Measurements from ENCODE around the gene LRRC31. TPM values are rescaled to one million over a fixed set of nuclear protein-coding genes. Genes with fewer than 3 reads are reported as not detected.

LRRC31 gene
- total and polyA plus RNA-seq, 9 donors = 0.21 TPM; not detected in 8

- 17% methylated on average over 2 of the region's 3 CpGs for WGBS (ENCODE audit: insufficient coverage)
Measured at GRCh38 chr3:169842960-169843359, 26.8 kb downstream of the LRRC31 start.

DNA sequence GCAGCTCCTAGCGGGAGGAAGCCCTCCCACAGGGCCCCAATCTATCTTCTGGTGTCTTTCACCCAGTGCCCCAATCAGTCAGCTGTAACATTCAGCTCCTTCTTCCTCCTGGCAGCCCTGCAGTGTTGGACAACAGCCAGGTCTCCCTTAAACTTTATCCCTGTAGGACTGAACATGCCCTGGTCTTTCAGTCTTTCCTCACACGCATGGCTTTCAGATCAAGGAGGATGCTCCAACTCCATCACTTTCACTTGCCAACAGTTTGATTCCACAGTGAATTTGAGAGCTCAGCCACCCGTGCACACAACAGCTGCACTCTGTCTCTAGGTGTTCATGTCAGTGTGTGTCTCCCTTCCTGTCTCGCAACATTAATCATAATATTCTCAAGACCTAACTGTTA is 28.6 kb downstream of the LRRC31 start:
- no peaks in the 10 kb centered on the region for H3K4me1 ChIP-seq (ENCODE audit: control insufficient read depth, insufficient read depth, low read length)
- no peaks in the 10 kb centered on the region for H3K36me3 ChIP-seq (ENCODE audit: control insufficient read depth, insufficient read depth, low read length)
- 33% methylated on average over 2 of the region's 4 CpGs for WGBS (ENCODE audit: insufficient coverage)
- H3K4me3 ChIP-seq (ENCODE audit: low read length) = no peak overlapping the region
- H3K9me3 ChIP-seq (replicated peaks; ENCODE audit: control insufficient read depth, low read depth, low read length) = no peaks in the 10 kb centered on the region
- DNase-seq = no peak
- no peak overlapping the region for H3K27ac ChIP-seq (ENCODE audit: low read length)
- H3K27me3 ChIP-seq (ENCODE audit: control insufficient read depth, insufficient read depth, low read length) = no peaks in the 10 kb centered on the region

More at GRCh38 chr3:169842960-169843359, 26.8 kb downstream of the LRRC31 start:
- Histone ChIP-seq H3K4me1 (ENCODE audit: control insufficient read depth, insufficient read depth, low read length) (no peaks in the 10 kb centered on the region), H3K27me3 (ENCODE audit: control insufficient read depth, insufficient read depth, low read length) (no peaks in the 10 kb centered on the region), H3K27ac (ENCODE audit: low read length) (no peak overlapping the region), H3K36me3 (ENCODE audit: control insufficient read depth, insufficient read depth, low read length) (no peaks in the 10 kb centered on the region), H3K4me3 (ENCODE audit: low read length) (no peak overlapping the region), H3K9me3 (replicated peaks; ENCODE audit: control insufficient read depth, low read depth, low read length) (no peaks in the 10 kb centered on the region)
- no peak for DNase-seq

DNA sequence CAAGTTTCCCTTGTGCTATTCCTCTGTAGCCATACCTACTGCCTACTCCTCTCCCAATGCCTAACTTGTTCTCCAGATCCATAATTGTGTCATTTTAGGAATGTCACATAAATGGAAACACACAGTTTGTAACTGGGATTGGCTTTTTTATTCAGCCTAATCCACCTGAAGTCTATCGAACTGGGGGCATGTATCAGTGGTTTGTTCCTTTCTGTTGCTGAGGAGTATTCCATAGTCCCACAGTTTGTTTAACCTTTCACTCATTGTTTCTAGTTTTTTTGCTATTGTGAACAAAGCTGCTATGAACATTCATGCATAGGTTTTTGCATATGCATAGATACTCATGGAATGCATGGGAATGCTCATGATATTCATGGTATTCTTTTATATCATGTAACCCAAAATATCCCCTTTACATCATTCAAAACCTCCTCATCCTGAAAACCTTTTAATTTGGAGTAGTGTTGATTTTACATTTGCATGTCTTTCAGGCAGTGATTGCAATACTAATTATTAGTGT is 31.2 kb downstream of the LRRC31 start:
- no CpG with 5 or more reads among the region's 1 CpG for WGBS (ENCODE audit: insufficient coverage)
- H3K27ac ChIP-seq (ENCODE audit: low read length) = no peak overlapping the region
- no peak overlapping the region for H3K4me3 ChIP-seq (ENCODE audit: low read length)
- H3K27me3 ChIP-seq (ENCODE audit: control insufficient read depth, insufficient read depth, low read length) = no peaks in the 10 kb centered on the region
- DNase-seq = no peak
- no peaks in the 10 kb centered on the region for H3K4me1 ChIP-seq (ENCODE audit: control insufficient read depth, insufficient read depth, low read length)
- no peaks in the 10 kb centered on the region for H3K9me3 ChIP-seq (replicated peaks; ENCODE audit: control insufficient read depth, low read depth, low read length)
- H3K36me3 ChIP-seq (ENCODE audit: control insufficient read depth, insufficient read depth, low read length) = no peaks in the 10 kb centered on the region

GRCh38 chr3:169836942-169837275 is 32.8 kb downstream of the LRRC31 start:
- Histone ChIP-seq H3K4me3 (ENCODE audit: low read length) (no peak overlapping the region), H3K4me1 (ENCODE audit: control insufficient read depth, insufficient read depth, low read length) (no peaks in the 10 kb centered on the region), H3K27me3 (ENCODE audit: control insufficient read depth, insufficient read depth, low read length) (no peaks in the 10 kb centered on the region), H3K36me3 (ENCODE audit: control insufficient read depth, insufficient read depth, low read length) (no peaks in the 10 kb centered on the region), H3K9me3 (replicated peaks; ENCODE audit: control insufficient read depth, low read depth, low read length) (no peaks in the 10 kb centered on the region), H3K27ac (ENCODE audit: low read length) (no peak overlapping the region)
- DNase-seq = no peak
- no CpG with 5 or more reads among the region's 3 CpGs for WGBS (ENCODE audit: insufficient coverage)

GRCh38 chr3:169836078-169836941 is 33.4 kb downstream of the LRRC31 start:
- Histone ChIP-seq H3K27me3 (ENCODE audit: control insufficient read depth, insufficient read depth, low read length) (no peaks in the 10 kb centered on the region), H3K4me1 (ENCODE audit: control insufficient read depth, insufficient read depth, low read length) (no peaks in the 10 kb centered on the region), H3K9me3 (replicated peaks; ENCODE audit: control insufficient read depth, low read depth, low read length) (no peaks in the 10 kb centered on the region), H3K4me3 (ENCODE audit: low read length) (no peak overlapping the region), H3K36me3 (ENCODE audit: control insufficient read depth, insufficient read depth, low read length) (no peaks in the 10 kb centered on the region), H3K27ac (ENCODE audit: low read length) (no peak overlapping the region)
- no peak for DNase-seq
- 71% methylated on average over 4 of the region's 5 CpGs for WGBS (ENCODE audit: insufficient coverage)

GRCh38 chr3:169835533-169835932 is 34.2 kb downstream of the LRRC31 start:
- Histone ChIP-seq H3K27ac (ENCODE audit: low read length) (no peak overlapping the region), H3K4me1 (ENCODE audit: control insufficient read depth, insufficient read depth, low read length) (no peaks in the 10 kb centered on the region), H3K27me3 (ENCODE audit: control insufficient read depth, insufficient read depth, low read length) (no peaks in the 10 kb centered on the region), H3K36me3 (ENCODE audit: control insufficient read depth, insufficient read depth, low read length) (no peaks in the 10 kb centered on the region), H3K9me3 (replicated peaks; ENCODE audit: control insufficient read depth, low read depth, low read length) (no peaks in the 10 kb centered on the region), H3K4me3 (ENCODE audit: low read length) (no peak overlapping the region)
- no peak for DNase-seq
- 62% methylated on average over 1 of the region's 1 CpG for WGBS (ENCODE audit: insufficient coverage)

- Histone ChIP-seq H3K4me3 (ENCODE audit: low read length) (no peak overlapping the region), H3K36me3 (ENCODE audit: control insufficient read depth, insufficient read depth, low read length) (no peaks in the 10 kb centered on the region), H3K9me3 (replicated peaks; ENCODE audit: control insufficient read depth, low read depth, low read length) (no peaks in the 10 kb centered on the region), H3K27ac (ENCODE audit: low read length) (no peak overlapping the region), H3K4me1 (ENCODE audit: control insufficient read depth, insufficient read depth, low read length) (no peaks in the 10 kb centered on the region), H3K27me3 (ENCODE audit: control insufficient read depth, insufficient read depth, low read length) (no peaks in the 10 kb centered on the region)
- DNase-seq = no peak
- 93% methylated on average over 3 of the region's 4 CpGs for WGBS (ENCODE audit: insufficient coverage)
Measured at GRCh38 chr3:169827712-169828111, 42.0 kb downstream of the LRRC31 start.

DNA sequence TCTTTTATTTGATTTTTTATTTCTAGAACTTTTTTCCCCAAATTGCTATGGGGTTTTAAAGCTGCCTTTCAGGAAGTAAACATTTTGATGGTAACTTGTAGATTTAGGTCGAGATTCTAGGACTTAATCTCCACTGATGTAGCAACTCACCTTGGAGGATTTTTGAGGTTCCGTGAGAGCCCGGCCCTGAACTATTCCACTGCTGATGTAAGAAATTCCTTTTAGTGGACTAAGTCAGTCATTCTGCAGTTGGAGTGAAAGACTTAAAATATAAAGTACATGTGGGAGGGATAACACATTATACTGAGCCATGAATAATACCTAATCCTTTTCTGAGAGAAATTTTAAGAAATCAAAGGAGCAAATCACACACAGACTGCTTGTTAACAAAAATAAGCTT is 44.4 kb downstream of the LRRC31 start:
- Histone ChIP-seq H3K4me1 (ENCODE audit: control insufficient read depth, insufficient read depth, low read length) (no peaks in the 10 kb centered on the region), H3K4me3 (ENCODE audit: low read length) (no peak overlapping the region), H3K27ac (ENCODE audit: low read length) (no peak overlapping the region), H3K9me3 (replicated peaks; ENCODE audit: control insufficient read depth, low read depth, low read length) (no peaks in the 10 kb centered on the region), H3K36me3 (ENCODE audit: control insufficient read depth, insufficient read depth, low read length) (no peaks in the 10 kb centered on the region), H3K27me3 (ENCODE audit: control insufficient read depth, insufficient read depth, low read length) (peaks cover 2% of the 10 kb centered on the region)
- no peak for DNase-seq
- no CpG with 5 or more reads among the region's 3 CpGs for WGBS (ENCODE audit: insufficient coverage)

DNA sequence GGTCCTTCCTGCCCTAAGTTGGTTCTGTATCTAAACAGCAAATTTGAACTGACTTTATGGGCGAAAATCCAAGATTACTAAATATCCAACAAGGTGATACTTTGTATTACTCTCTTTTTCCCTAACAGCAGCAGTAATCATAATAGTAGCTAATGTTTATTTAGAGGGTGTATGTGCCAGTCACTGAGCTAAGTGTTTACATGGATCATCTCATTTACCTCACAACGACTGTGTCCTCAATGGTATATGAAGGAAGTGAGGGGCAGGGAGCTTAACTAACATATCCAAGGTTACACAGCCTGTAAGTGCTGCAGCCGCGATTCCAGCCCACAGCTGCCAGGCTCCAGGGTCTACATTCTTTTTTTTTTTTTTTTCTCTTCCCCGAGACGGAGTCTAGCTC is 46.8 kb downstream of the LRRC31 start:
- Histone ChIP-seq H3K36me3 (ENCODE audit: control insufficient read depth, insufficient read depth, low read length) (no peaks in the 10 kb centered on the region), H3K4me3 (ENCODE audit: low read length) (no peak overlapping the region), H3K4me1 (ENCODE audit: control insufficient read depth, insufficient read depth, low read length) (no peaks in the 10 kb centered on the region), H3K27ac (ENCODE audit: low read length) (no peak overlapping the region), H3K9me3 (replicated peaks; ENCODE audit: control insufficient read depth, low read depth, low read length) (no peaks in the 10 kb centered on the region), H3K27me3 (ENCODE audit: control insufficient read depth, insufficient read depth, low read length) (peaks cover 2% of the 10 kb centered on the region)
- WGBS (ENCODE audit: insufficient coverage) = no CpG with 5 or more reads among the region's 6 CpGs
- DNase-seq = no peak

DNA sequence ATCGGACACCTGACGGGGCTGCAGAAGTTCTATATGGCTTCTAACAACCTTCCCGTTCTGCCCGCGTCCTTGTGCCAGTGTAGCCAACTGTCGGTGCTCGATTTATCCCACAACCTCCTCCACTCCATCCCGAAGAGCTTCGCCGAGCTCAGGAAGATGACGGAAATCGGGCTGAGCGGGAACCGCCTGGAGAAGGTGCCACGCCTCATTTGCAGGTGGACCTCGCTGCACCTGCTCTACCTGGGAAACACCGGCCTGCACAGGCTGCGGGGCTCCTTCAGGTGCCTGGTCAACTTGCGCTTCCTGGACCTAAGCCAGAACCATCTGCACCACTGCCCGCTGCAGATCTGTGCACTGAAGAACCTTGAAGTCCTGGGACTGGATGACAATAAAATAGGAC is 47.2 kb downstream of the LRRC31 start:
- Histone ChIP-seq H3K4me1 (ENCODE audit: control insufficient read depth, insufficient read depth, low read length) (no peaks in the 10 kb centered on the region), H3K36me3 (ENCODE audit: control insufficient read depth, insufficient read depth, low read length) (no peaks in the 10 kb centered on the region), H3K4me3 (ENCODE audit: low read length) (no peak overlapping the region), H3K27me3 (ENCODE audit: control insufficient read depth, insufficient read depth, low read length) (peaks cover 2% of the 10 kb centered on the region), H3K27ac (ENCODE audit: low read length) (no peak overlapping the region), H3K9me3 (replicated peaks; ENCODE audit: control insufficient read depth, low read depth, low read length) (no peaks in the 10 kb centered on the region)
- DNase-seq = no peak
- WGBS (ENCODE audit: insufficient coverage) = 95% methylated on average over 19 of the region's 20 CpGs

All from muscle of leg (tissue), 11 donors.